Hepatocyte (in vitro differentiated cells): ENCODE data around the gene CIITA.

ENCODE experiments used
- EZH2 ChIP-seq: fragments of 200-600 bp; sonication (generic); IDR thresholded peaks from 2 replicates; pipeline ENCODE4 v1.6.1; 2016; ENCODE audit warnings: antibody characterized with exemption, mild to moderate bottlenecking, borderline replicate concordance
- EZH2phosphoT487 ChIP-seq: fragments of 200-600 bp; sonication (generic); IDR thresholded peaks from one replicate; pipeline ENCODE4 v1.6.1; 2018; ENCODE audit warnings: antibody characterized with exemption, mild to moderate bottlenecking, low read depth, moderate library complexity; ENCODE audit not compliant: unreplicated experiment, severe bottlenecking
- TF ChIP-seq, protein P1 (sequence below): fragments of 200-600 bp; sonication (generic); IDR thresholded peaks from 2 replicates; pipeline ENCODE4 v1.5.1; 2016; ENCODE audit warnings: antibody characterized with exemption, mild to moderate bottlenecking; ENCODE audit not compliant: poor library complexity

GRCh38 chr16:10926867-10927266 is 49.9 kb downstream of the CIITA start:
- TF ChIP-seq, protein P1, sequence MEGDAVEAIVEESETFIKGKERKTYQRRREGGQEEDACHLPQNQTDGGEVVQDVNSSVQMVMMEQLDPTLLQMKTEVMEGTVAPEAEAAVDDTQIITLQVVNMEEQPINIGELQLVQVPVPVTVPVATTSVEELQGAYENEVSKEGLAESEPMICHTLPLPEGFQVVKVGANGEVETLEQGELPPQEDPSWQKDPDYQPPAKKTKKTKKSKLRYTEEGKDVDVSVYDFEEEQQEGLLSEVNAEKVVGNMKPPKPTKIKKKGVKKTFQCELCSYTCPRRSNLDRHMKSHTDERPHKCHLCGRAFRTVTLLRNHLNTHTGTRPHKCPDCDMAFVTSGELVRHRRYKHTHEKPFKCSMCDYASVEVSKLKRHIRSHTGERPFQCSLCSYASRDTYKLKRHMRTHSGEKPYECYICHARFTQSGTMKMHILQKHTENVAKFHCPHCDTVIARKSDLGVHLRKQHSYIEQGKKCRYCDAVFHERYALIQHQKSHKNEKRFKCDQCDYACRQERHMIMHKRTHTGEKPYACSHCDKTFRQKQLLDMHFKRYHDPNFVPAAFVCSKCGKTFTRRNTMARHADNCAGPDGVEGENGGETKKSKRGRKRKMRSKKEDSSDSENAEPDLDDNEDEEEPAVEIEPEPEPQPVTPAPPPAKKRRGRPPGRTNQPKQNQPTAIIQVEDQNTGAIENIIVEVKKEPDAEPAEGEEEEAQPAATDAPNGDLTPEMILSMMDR = no peak
- TF ChIP-seq EZH2phosphoT487 (no peak), EZH2 (no peak)
